Fibroblast of mammary gland (primary cell): Measurements from ENCODE around the gene TRAPPC10.
"Not testable (repeated sequence)": the region's sequence is repeated elsewhere in the genome, so short reads cannot be mapped to it uniquely, and the experiment has no call there.

ENCODE experiments used
- DNase-seq: peaks from one replicate; pipeline ENCODE4 v3.0.0-alpha.2; 2010; ENCODE audit warnings: low read depth
- H3K4me3 ChIP-seq: 2 replicates; pipeline ENCODE4 v1.5.1; 2011; ENCODE audit warnings: low read depth, mild to moderate bottlenecking, low read length, moderate library complexity; ENCODE audit not compliant: control insufficient read depth

Gene TRAPPC10

GRCh38 chr21:44139787-44140551, 127.9 kb downstream of the TRAPPC10 start:
- DNase-seq, H3K4me3 ChIP-seq: not testable (repeated sequence)

DNA sequence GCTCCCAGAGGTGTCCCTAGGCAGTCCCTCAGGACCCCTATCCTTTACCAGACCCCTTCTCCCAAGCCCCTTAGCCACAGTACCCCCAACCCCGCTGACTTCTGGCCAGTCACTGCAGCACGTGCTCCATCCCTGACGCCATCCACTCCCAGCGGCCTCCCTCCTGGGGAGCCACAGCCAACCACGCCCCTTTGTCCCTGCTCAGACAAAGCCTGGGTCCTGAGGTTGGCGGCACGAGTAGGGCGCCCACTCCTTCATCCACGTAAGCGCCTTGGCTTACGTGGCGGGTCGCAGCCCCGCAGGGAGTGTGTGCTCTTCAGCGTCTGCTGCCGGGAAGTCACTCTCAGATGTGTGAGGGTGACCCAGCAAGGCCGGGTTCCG, 128.4 kb downstream of the TRAPPC10 start:
- not testable (repeated sequence) for H3K4me3 ChIP-seq, DNase-seq

- H3K4me3 ChIP-seq, DNase-seq: not testable (repeated sequence)
Observed at GRCh38 chr21:44142470-44142869, 130.4 kb downstream of the TRAPPC10 start.

- DNase-seq, H3K4me3 ChIP-seq: not testable (repeated sequence)
Observed at GRCh38 chr21:44143380-44143779, 131.3 kb downstream of the TRAPPC10 start.

- H3K4me3 ChIP-seq, DNase-seq: not testable (repeated sequence)
Observed at GRCh38 chr21:44143996-44144395, 131.9 kb downstream of the TRAPPC10 start.

DNA sequence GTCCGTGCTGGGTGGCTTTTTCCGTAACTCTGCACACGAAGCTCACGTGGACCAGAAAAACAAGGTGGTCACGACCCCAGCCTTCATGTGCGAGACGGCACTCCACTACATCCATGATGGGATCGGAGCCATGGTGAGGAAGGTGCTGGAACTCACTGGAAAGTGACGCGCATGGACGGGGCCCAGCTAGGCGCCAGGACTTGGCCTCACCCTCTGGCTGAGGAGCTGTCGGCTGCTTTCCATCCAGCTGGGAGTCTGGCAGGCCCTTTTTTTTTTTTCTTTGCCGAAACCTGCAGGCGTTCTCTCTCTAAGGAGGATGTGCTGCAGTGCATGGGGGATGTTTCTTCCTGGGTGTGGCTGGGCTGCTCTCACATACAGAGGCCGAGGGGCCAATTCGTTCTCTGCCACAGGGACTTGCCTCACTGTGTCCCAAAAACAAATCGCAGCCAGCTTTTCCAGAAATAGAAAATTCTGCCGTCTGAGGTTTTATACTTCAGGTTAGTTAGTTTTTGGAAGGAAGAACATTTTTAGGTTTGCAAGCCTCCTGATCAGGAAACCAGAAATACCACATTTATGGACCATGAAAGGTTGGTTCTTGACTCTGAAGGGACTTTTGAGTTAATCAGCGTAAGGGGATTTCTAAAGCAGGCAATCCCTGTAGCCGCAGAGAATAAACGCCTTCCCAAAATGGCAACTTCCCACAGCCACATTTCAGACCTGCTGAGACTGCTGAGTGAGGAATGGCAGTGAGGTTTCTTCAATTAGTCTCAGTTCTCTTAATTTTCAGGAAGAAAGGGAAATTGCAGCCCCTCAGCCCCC, 132.9 kb downstream of the TRAPPC10 start:
- not testable (repeated sequence) for DNase-seq

GRCh38 chr21:44145616-44146015, 133.5 kb downstream of the TRAPPC10 start:
- H3K4me3 ChIP-seq, DNase-seq: not testable (repeated sequence)

More for the DNA sequence above, 132.9 kb downstream of the TRAPPC10 start:
- not testable (repeated sequence) for H3K4me3 ChIP-seq

DNA sequence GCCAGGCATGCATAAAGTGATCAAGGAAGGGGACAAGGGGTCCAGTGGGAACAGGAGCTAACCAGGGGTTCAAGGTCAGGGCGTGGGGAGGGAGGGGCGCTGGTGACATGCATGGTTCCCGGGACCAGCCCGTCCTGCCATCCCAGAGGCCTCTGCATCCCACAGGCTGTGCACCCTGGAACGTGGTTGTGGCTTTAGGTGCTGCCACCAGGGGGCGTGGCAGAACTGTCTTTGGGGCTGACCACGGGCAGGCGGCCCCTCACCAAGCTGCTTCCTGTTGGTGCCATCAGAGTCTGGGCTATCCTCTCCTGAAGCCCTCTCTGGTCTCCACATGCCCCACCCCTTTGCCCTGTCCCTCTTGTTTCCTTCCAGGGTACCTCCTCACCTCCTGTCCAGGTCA, 135.0 kb downstream of the TRAPPC10 start:
- not testable (repeated sequence) for H3K4me3 ChIP-seq, DNase-seq

DNA sequence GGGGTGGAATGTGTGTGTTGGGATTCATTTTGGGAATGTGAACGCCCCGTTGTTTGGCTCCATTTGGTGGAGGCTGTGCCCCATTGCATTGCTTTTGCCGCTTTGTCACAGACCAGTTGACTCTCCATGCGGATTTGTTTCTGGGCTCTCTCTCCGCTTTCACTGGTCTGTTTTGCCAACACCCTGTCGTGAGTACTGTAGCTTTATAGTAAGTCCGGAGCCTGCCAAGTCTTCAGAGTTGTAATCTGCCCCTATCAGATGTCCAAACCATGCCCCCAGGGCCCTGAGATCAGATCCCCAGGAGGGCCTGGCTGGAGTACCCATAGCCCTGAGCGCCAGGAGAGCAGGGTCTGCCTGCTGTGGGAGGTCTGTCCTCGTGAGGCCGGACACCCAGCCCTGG, 138.1 kb downstream of the TRAPPC10 start:
- H3K4me3 ChIP-seq, DNase-seq: not testable (repeated sequence)

GRCh38 chr21:44153214-44153888, 141.2 kb downstream of the TRAPPC10 start:
- peak; percentile 11 for DNase-seq
- not testable (repeated sequence) for H3K4me3 ChIP-seq

GRCh38 chr21:44153889-44154228, 141.8 kb downstream of the TRAPPC10 start:
- not testable (repeated sequence) for DNase-seq

DNA sequence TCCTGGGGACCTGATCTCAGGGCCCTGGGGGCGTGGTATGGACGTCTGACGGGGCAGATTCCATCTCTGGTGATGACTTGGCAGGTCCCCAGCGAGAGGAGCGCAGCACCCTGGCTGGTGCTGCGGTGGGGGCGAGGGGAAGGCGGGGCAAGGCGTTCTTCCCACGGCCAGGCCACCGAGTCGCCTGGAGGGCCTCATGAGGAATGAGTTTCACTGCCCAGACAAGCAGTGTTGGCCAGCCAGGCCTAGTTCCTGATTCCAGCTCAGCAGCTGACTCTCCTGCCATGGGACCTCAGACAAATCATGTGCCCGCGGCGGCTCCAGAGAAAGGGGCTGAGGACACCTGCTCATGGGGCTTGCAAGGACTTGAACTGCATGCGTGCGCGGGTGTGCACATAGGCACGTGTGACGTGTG, 142.7 kb downstream of the TRAPPC10 start:
- DNase-seq, H3K4me3 ChIP-seq: not testable (repeated sequence)

More at GRCh38 chr21:44153889-44154228, 141.8 kb downstream of the TRAPPC10 start:
- not testable (repeated sequence) for H3K4me3 ChIP-seq

DNA sequence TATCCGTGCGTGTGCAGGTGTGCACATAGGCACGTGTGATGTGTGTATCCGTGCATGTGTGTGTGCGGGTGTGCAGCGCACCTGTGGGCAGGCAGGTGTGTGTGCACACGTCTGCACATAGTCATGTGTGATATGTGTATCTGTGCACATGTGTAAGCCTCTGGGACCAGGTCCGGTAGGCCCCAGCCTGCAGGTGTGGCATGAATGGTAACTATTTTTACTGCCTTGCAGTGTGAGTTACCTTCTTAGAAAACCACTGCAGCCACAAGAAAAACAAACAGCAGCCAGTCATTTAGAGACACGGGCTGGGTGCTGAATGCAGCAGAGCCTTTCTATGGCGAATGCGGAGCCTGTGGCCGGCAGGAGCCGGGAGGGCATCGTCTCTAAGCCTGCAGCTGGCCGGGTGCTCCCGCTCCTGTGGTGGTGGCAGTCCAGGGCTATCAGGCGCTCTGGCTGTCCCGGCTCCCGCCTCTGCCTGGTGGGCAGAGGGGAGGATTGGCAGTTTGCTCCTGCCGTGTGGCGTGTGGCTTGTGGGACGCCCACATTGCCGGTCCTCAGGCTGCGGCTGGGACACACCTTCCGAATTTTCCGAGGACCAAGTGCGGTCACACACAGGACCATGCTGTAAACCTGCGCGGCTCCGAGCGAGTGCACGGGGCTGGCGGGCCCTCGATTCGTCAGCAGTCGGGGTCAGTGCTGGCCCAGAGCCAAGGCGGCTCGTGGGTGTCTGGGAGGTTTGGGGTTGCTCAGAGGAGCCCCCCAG, 143.3 kb downstream of the TRAPPC10 start:
- not testable (repeated sequence) for DNase-seq, H3K4me3 ChIP-seq

GRCh38 chr21:44155994-44156380, 143.9 kb downstream of the TRAPPC10 start:
- not testable (repeated sequence) for H3K4me3 ChIP-seq, DNase-seq
